ENCODE data around the gene MXD1.
"Not testable (repeated sequence)": the region's sequence is repeated elsewhere in the genome, so short reads cannot be mapped to it uniquely, and the experiment has no call there.

MXD1 gene

GRCh38 chr2:69933839-69934613 lies 19.1 kb downstream of the MXD1 start:
- no peak for DNase-seq

- DNase-seq: no peak
Observed at GRCh38 chr2:69934614-69934908, 19.7 kb downstream of the MXD1 start.

DNA sequence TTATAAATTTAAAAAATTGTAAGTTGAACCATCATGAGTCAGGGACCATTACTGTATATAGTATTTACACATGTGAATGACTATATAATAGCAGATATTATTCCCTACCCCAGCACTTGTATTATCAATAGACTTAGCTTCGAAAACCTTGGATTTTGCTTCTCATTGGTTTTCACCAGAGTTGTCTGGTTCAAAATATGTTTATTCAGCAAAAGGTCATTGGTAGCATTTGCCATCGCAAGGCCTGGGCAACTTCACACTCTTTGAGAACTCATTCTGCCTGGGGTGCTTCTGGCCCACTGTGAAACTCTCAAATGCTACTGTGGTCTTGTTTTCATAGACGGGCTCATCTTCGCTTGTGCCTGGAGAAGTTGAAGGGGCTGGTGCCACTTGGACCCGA lies 20.1 kb downstream of the MXD1 start:
- no peak for DNase-seq

GRCh38 chr2:69936906-69937305 lies 22.0 kb downstream of the MXD1 start:
- no peak for DNase-seq

DNA sequence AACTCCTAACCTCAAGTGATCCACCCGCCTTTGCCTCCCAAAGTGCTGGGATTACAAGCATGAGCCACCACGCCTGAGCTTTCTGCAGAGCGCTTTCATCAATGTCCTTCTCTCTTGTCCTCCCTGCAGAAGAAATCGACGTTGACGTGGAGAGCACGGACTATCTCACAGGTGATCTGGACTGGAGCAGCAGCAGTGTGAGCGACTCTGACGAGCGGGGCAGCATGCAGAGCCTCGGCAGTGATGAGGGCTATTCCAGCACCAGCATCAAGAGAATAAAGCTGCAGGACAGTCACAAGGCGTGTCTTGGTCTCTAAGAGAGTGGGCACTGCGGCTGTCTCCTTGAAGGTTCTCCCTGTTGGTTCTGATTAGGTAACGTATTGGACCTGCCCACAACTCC lies 23.1 kb downstream of the MXD1 start:
- no peak for DNase-seq

DNA sequence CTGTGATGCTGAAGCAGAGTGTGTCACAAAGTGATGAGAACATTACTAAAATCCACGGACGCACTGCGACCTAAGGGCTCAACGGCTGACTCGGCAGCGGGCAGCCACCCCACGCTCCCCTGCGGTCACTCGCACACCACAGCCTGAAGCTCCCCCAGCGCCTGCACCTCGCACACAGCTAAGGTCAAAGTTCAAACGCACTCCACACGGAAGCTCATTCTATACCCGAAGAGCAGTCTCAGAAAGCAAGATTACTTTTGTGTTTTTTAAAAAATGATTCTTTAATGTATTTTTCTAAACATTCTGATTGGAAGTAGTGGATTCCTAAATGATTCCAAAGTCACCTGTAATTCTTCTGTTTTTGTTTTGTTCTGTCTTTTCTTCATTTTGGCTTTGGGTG lies 24.8 kb downstream of the MXD1 start:
- no peak for DNase-seq

DNA sequence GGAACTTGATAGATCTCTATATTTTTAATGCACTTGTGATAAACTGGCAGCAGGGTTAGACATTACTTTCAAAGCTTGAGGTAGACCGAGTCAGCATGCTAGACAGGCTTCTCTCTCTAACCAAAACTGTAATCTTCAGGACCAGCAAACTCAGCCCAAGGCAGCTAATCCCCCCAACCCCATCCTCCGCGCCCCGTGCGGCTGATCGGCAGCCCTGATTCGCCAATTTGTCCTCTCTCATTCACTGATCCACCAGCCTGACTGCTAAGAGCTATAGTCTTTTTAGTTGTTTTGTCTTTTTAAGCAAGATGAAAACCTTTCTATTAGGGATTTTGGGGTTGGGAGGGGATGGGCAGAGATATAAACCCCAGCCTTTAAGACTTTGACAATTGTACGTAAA lies 25.8 kb downstream of the MXD1 start:
- DNase-seq: no peak

- DNase-seq: no peak
Observed at GRCh38 chr2:69943000-69943842, 28.3 kb downstream of the MXD1 start.

GRCh38 chr2:69943843-69944525 lies 29.1 kb downstream of the MXD1 start:
- no peak for DNase-seq

DNA sequence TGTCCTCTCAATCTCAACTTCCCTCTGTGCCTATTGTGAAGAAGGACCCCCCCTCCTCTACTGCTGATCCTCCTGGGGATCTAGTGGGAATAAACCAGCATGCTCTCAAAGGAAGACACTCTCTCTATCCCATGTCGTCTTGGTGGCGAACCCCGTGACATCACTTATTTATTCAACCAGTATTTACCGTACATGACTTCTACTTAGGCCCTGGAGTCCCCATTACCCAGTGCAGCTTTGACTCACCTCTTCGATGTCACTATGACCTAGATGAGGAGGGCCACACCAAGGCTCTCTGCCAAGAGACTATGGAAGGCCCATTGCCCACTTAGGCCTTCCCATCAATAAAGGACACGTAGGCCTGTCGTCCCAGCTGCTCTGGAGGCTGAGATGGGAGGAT lies 29.8 kb downstream of the MXD1 start:
- no peak for DNase-seq

DNA sequence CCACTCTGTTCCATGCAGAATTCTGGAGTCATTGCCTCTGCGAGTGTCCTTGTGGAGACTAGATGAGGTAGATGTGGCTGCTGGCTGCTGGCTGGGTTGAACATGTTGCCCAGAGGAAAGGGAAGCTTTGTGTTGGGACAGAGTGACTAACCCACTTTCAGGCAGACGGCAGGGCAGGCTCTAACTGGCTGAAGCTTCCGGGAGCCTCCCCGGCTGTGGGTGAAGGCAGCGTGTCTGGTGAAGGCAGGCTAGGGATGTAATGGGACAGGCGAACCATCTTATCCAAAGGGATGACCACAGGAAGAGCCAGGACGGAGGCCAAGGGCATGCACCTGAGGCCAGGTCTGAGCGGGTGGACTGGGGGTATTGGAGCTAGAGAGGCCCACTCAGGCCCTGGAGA lies 30.5 kb downstream of the MXD1 start:
- no peak for DNase-seq

GRCh38 chr2:69945941-69946340 lies 31.0 kb downstream of the MXD1 start:
- no peak for DNase-seq

DNA sequence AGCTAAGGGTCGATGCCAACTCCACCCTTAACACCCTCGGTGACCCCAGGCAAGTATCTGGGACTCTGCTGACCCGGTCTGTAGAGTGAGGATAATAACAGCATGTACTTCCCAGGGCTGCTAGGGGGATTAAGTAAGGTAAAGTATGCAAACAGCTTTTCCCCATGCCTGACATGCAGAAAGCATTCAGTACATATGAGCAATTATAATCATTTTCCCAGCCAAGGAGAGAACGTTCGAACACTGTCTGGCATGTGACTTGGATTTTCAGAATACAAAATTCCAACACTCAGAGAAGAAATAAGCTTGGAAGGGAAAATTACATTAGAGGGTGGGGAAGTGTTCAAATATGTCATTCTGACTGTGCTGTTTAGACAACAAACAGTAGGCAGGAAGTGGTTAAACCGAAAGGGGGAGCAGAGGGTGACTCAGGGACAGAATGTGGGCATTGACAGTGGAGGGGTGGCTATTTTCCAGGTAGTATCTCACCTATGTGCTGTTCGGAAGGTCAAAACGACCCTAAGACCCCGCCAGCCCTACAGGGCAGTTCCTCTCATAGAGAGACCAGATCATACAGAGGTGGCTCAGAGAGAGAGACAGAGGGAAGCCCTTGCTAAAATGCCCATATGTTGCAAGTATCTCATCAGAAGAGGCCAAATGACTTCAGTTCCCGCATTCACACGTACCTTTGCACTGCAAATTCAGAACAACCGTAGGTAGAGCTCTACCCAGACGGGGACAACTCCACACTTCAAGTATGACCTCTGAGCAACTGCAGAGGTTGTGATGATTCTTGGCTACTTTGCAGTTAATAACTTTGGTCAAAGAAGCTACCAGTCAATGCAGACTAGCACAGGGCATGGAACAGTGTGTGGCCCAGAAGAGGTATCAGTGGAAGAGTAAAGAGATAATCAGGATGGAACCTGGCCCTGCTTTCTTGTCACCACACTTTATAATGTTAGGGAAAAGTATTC lies 31.7 kb downstream of the MXD1 start:
- DNase-seq: peak; percentile 76

DNA sequence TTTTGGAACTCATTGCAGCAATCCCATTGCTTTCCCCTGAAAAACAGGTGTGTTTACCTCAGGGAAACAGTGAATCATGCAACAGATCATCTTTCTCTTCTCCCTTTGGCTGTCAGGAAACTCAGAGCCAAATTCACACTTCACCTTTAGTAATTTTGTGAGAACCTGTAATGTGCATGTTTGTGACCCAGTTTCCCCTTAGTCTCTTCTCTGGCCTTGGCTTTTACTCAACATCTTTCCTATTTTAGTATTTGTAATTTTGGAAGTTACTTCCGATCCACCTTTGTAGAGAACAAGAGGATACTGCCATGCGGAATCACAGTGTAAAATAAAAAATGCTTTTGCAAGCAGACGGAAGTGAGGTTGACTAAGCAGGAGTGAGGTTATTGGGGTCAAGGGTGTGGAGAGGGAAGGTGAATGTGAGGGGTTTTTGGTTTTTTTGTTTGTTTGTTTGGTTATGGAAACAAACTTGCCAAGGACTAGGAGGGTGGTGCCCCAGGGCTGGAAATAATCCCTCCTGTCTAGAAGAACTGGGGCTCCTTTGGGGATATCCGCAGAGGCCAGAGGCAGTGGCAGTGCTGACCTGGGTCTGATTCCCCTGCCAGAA lies 32.5 kb downstream of the MXD1 start:
- peak; percentile 36 for DNase-seq

- DNase-seq: no peak
Observed at GRCh38 chr2:69948032-69948962, 33.4 kb downstream of the MXD1 start.

- DNase-seq: no peak
Observed at GRCh38 chr2:69948963-69949645, 34.2 kb downstream of the MXD1 start.

DNA sequence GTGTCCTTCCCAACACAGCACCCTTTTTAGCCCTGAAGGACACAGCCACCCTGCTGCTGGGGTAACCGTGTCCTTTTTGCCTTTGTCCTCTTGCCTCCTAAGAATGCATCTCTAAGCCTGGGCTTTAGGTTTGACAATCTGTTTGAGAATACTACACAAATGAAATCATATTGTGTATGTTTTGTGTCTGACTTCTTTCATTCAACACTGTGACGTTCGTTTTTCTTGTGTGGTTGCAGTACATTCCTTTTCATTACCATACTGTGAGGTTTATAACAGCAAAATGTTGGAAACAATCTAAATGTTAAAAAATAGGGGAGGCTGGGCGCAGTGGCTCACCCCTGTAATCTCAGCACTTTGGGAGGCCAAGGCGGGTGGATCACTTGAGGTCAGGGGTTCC lies 35.3 kb downstream of the MXD1 start:
- no peak for DNase-seq

DNA sequence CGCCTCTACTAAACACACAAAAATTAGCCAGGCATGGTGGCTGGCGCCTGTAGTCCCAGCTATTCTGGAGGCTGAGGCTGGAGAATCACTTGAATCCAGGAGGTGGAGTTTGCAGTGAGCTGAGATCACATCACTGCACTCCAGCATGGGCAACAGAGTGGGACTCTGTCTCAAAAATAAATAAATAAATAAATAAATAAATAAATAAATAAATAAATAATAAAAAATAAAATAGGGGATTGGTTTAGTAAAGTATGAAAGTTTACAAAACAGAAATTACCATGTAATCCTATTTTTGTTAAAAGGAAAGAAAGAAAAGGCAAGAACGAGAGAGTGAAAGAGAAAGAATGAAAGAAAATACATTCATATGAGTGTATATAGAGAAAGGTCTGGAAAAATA lies 35.8 kb downstream of the MXD1 start:
- DNase-seq: not testable (repeated sequence)

- DNase-seq: no peak
Observed at GRCh38 chr2:69952336-69953115, 37.6 kb downstream of the MXD1 start.

DNA sequence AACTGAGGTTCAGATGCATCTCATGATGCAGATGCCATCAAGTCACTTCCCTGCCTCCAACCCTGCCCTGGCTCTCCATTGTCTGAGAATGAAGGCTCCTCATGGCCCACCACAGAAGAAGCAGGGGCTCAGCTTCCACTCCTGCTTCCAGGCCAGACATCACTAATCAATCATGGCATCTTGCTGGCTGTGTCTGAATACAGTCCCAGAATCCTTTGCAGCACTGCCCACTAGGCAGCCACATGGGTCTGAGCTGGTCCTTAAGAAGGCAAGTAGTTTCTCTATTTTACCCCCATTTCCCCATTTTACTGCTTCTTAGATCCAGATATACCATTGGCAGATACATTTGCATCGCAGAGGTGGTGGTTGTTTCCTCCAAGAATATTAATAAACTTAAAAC lies 39.2 kb downstream of the MXD1 start:
- DNase-seq: no peak
